ELF-1 (cell line): ENCODE results near the gene SIPA1L2.
A peak's percentile ranks its signal among the peaks of the same experiment; 100 is the strongest.

Source experiments
- DNase-seq: peaks from one replicate; pipeline ENCODE4 v3.0.0-alpha.2; 2016; ENCODE audit warnings: low read depth, low spot score

The SIPA1L2 gene, protein sequence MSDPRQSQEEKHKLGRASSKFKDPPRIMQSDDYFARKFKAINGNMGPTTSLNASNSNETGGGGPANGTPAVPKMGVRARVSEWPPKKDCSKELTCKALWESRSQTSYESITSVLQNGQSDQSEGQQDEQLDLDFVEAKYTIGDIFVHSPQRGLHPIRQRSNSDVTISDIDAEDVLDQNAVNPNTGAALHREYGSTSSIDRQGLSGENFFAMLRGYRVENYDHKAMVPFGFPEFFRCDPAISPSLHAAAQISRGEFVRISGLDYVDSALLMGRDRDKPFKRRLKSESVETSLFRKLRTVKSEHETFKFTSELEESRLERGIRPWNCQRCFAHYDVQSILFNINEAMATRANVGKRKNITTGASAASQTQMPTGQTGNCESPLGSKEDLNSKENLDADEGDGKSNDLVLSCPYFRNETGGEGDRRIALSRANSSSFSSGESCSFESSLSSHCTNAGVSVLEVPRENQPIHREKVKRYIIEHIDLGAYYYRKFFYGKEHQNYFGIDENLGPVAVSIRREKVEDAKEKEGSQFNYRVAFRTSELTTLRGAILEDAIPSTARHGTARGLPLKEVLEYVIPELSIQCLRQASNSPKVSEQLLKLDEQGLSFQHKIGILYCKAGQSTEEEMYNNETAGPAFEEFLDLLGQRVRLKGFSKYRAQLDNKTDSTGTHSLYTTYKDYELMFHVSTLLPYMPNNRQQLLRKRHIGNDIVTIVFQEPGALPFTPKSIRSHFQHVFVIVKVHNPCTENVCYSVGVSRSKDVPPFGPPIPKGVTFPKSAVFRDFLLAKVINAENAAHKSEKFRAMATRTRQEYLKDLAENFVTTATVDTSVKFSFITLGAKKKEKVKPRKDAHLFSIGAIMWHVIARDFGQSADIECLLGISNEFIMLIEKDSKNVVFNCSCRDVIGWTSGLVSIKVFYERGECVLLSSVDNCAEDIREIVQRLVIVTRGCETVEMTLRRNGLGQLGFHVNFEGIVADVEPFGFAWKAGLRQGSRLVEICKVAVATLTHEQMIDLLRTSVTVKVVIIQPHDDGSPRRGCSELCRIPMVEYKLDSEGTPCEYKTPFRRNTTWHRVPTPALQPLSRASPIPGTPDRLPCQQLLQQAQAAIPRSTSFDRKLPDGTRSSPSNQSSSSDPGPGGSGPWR (N-terminal part only)

DNA sequence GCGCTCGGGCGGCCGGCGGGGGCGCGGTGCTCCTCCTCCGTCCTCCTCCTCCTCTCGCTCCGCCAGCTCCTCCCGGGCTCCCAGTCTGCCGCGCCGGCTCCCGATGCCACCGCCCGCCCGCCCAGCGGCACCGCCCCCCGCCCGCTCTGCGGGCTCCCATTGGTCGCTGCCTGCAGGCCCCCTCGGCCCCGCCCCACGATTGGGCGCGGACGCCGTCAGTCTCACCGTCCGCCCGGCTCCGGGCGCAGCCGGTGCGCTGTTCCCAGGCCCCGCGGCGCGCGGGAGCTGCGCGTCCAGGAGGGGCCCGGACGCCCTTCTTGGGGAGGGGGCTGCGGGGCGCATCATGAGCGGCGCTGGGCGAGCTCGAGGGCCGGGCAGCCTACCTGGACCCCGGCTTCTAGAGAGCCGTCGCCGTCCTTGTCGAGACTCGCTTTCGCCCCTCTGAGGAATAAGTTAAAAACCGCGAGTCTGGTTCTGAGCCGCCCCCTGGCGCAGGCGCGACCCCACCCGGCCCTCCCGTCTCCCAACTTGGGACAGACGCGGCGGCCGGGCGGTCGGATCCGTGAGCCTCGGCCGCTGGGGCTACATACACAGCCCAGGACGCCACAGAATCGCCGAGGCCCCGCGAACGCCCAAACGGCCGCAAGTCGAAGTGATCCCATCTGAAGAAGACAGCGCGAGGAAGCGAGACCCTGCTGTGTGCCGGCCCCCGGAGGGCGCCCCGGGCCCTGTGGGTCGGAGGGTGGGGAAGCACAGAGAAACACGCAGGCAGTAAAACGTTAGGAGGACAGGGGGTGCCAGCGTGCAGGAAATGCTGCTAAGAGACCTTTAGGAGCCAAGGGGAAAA, at the start of gene SIPA1L2:
Gene SIPA1L2, minus strand, starts transcription at position 87 of the 847 bp plus-strand sequence. CDS start 114,794 bp downstream, outside the sequence.
- peak; percentile 93 for DNase-seq

DNA sequence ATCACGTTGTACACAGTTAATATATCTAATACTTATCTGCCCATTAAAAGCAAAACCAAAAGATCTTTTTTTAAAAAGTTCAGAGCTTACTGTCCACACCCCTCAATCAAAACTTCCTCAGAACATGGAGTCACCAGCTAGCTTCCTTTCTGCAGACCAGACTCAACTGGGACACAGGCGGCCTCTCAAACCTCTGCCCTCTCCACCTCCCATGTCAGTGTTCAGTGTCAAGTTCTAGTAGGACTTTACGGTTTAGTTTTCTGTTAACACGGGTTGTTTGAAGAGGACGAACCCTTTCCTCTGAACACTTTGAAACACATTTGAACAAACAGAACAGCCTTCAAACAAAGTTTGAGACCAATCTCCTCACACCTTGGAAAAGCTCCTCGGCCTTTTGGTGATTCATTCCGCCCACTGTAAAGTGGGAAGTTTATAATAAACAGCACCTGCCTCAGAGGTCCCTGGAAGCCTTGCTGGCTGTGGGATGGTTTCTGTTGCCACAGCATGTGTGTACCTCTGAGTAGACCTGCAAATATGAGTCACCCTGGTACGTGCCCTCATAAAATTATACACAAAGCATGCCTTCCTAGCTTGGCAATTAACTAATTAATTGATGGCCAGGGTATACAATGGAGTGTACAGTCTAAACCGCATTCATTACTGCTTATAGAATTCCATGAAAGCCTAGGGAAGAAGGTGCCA, 48.4 kb upstream of the SIPA1L2 start:
- no peak for DNase-seq

DNA sequence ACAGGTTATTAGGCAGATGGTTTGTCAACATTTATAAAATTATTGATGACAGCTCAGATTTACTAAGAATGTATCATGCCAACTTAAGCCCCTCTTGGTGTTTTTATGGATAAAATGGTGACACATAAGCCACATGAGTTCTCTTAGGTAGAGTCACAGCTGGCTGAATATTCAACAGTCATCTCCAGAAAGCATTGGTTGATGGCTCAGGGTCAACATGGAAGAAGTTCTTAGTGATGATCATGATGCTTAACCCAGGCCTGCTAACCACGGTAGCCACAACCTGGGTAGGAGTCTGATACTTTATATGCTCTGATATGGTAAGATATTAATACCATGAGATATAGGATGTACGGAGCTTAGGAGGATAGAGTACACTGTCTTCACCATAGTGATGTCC, 46.4 kb upstream of the SIPA1L2 start:
- DNase-seq: no peak

- no peak for DNase-seq
Observed at GRCh38 chr1:232675898-232676297, 46.0 kb upstream of the SIPA1L2 start.

DNA sequence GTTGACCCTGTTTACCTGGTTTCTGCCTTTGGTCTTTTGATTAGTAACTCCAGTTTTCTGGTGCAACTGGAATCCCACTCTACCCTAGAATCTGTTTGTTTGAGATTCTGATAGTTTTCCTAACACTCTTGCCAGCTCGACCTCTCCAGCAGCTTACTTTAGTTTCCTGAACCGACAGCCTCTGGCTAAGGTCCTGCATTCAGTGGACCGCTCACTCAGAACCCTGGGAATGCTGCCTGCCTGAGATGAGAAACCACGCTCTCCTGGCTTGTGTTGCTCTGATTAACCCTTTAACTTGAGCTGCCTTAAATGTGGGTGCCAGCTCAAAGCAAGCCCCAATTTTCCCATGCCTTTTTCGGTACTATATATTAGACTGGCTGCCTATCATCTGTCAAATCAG, 45.3 kb upstream of the SIPA1L2 start:
- peak; percentile 27 for DNase-seq

DNA sequence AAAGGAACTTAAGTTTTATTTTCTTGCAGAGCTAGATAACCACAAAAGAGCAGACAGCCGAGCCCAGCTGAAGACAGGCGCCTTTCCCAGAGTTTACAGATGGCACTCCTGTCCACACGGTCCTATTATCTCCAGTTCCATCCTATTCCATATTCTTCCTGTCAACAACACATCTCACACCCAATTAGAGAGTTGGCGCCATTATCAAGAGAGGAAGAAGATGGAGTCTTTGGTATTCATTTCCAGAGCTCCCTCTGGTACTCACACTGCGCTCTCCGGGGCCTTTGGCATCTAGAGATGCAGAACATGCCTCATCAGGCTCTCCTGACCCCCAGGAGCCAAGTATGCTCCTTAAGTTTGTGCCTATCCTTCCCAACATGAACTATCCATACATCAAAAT, 43.3 kb upstream of the SIPA1L2 start:
- no peak for DNase-seq

- DNase-seq: no peak
Observed at GRCh38 chr1:232669981-232670747, 40.2 kb upstream of the SIPA1L2 start.

GRCh38 chr1:232667778-232668165, 37.8 kb upstream of the SIPA1L2 start:
- no peak for DNase-seq

DNA sequence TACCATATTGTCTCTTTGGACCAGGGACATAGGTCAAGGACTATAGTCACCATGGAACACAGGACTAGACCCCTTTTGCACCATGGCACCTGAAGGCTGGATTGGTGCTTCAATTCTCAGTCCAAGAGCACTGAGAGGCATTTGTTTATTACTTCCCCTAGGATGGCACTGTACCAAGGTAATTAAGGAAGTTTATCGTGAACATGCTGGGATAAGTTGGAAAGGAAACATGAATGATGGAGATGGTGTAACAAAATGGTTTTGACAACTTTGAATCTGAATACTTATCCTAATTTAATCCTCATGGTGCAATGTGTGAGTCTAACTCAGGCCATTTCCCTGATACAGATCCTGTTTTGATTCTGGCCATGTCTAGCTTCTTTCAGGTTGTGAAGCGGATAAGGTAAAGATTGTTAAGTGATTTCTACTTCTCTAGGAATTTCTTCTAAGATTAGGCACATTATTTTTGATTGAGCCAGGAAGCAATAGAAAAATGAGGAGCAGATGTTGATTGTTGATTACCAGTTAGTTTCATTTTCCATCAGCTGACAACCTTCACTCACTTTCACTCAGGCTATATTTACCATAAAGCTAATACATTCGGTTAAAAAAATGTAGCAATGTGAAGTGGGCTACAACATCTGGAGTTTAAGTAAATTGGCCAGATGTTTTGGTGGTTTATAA, 37.3 kb upstream of the SIPA1L2 start:
- DNase-seq: no peak

- DNase-seq: no peak
Observed at GRCh38 chr1:232664844-232665777, 35.2 kb upstream of the SIPA1L2 start.

DNA sequence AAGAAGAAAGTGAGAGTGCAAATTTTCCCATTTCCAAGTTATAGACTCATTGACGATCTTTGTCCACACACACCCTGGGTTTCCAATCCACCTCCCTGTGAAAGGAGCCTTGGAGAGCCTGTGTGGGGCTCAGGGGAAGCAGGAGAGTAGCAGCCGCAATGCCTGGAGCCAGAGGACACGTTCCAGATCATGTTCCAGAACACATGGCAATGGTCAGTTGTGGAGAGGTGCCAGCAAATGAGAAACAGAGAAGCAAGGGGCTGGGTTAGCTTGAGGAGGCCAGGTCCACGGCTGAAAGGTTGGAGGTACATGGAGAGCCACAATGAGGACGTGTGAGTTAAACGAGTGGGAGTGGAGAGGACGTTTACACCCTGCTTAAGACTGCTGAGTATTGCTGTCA, 33.0 kb upstream of the SIPA1L2 start:
- DNase-seq: no peak

DNA sequence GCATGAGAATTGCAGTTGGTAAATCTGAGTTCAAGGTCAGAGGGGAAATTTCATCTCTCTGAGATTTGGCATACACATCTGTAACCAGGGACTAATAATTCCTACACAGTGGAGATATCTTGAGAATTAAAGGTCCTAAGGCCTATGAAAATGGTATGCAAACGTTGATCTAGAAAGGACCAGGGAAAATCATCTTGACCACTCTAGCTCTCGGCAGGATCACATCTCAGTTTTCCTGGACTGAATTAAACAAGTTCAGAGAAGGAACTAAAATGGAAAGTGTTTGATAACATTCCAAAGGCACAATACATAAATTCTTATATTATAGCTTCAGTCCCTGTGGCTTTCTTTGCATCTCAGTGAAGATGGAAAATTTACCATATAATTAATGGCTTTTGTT, 28.5 kb upstream of the SIPA1L2 start:
- DNase-seq: no peak

GRCh38 chr1:232657426-232658005, 27.6 kb upstream of the SIPA1L2 start:
- DNase-seq: no peak

- no peak for DNase-seq
Observed at GRCh38 chr1:232655746-232656085, 25.8 kb upstream of the SIPA1L2 start.

- no peak for DNase-seq
Observed at GRCh38 chr1:232655028-232655745, 25.3 kb upstream of the SIPA1L2 start.

GRCh38 chr1:232653789-232654188, 23.9 kb upstream of the SIPA1L2 start:
- DNase-seq: no peak

- no peak for DNase-seq
Observed at GRCh38 chr1:232650845-232651244, 20.9 kb upstream of the SIPA1L2 start.
